Fibroblast of the conjunctiva (primary cell): Measurements from ENCODE around the gene ASB3.
"Not testable (repeated sequence)": the region's sequence is repeated elsewhere in the genome, so short reads cannot be mapped to it uniquely, and the experiment has no call there.

Experiments used
- DNase-seq: peaks from one replicate; pipeline ENCODE4 v3.0.0-alpha.2; 2010; ENCODE audit warnings: low read depth

The ASB3 gene

GRCh38 chr2:53787614-53788289, 999 bp upstream of the ASB3 start:
- DNase-seq = no peak

- DNase-seq = no peak
Measured at GRCh38 chr2:53786352-53786704, 425 bp downstream of the ASB3 start.

GRCh38 chr2:53785366-53785765, 1.4 kb downstream of the ASB3 start:
- DNase-seq = no peak

- DNase-seq = no peak
Measured at GRCh38 chr2:53784436-53784835, 2.3 kb downstream of the ASB3 start.

GRCh38 chr2:53782676-53783075, 4.1 kb downstream of the ASB3 start:
- DNase-seq = no peak

- no peak for DNase-seq
Measured at GRCh38 chr2:53780056-53780455, 6.7 kb downstream of the ASB3 start.

- no peak for DNase-seq
Measured at GRCh38 chr2:53778536-53779162, 8.1 kb downstream of the ASB3 start.

GRCh38 chr2:53777134-53777533, 9.6 kb downstream of the ASB3 start:
- DNase-seq = no peak

- no peak for DNase-seq
Measured at GRCh38 chr2:53770264-53770663, 16.5 kb downstream of the ASB3 start.

GRCh38 chr2:53769318-53769945, 17.3 kb downstream of the ASB3 start:
- DNase-seq = no peak

GRCh38 chr2:53768242-53768542, 18.6 kb downstream of the ASB3 start:
- no peak for DNase-seq

- DNase-seq = peak; percentile 49
Measured at GRCh38 chr2:53767405-53768241, 19.1 kb downstream of the ASB3 start, which contains the start of gene CHAC2. Gene CHAC2, plus strand, starts transcription at chr2:53767804. Its CDS starts 83 bp downstream, at chr2:53767887.

- no peak for DNase-seq
Measured at GRCh38 chr2:53765767-53766166, 21.0 kb downstream of the ASB3 start.

- DNase-seq = not testable (repeated sequence)
Measured at GRCh38 chr2:53757206-53757605, 29.5 kb downstream of the ASB3 start.

GRCh38 chr2:53756644-53757043, 30.1 kb downstream of the ASB3 start:
- DNase-seq = no peak

GRCh38 chr2:53755121-53755520, 31.6 kb downstream of the ASB3 start:
- DNase-seq = no peak

- no peak for DNase-seq
Measured at GRCh38 chr2:53753041-53753440, 33.7 kb downstream of the ASB3 start.

GRCh38 chr2:53752385-53752784, 34.4 kb downstream of the ASB3 start:
- DNase-seq = no peak

GRCh38 chr2:53751728-53752127, 35.0 kb downstream of the ASB3 start:
- no peak for DNase-seq

GRCh38 chr2:53750041-53750768, 36.5 kb downstream of the ASB3 start:
- no peak for DNase-seq

- no peak for DNase-seq
Measured at GRCh38 chr2:53744395-53745065, 42.2 kb downstream of the ASB3 start.

- DNase-seq = peak; percentile 26
Measured at GRCh38 chr2:53740170-53740569, 46.6 kb downstream of the ASB3 start.
